Breast epithelium (tissue), 3 donors: ENCODE results near the gene DUSP28.

Source experiments
- CTCF ChIP-seq, 3 donors: fragments of 450-650 bp; IDR thresholded peaks; one replicate each; pipeline ENCODE4 v1.5.1; 2016 to 2017; ENCODE audit warnings: antibody characterized with exemption in 3 of 3, mild to moderate bottlenecking in 3 of 3, moderate library complexity in 3 of 3
- POLR2AphosphoS5 ChIP-seq, 3 donors: sonication (generic); formaldehyde crosslinking; IDR thresholded peaks; one replicate each; pipeline ENCODE4 v1.6.1; 2017; ENCODE audit warnings: antibody characterized with exemption in 3 of 3

GRCh38 chr2:240569998-240570530 is 9.9 kb downstream of the DUSP28 start:
- TF ChIP-seq CTCF (IDR thresholded peaks at IDR 0.05) (no peak), POLR2AphosphoS5 (IDR thresholded peaks at IDR 0.05) (no peak)
